A673 (cell line): ENCODE results near the gene GDF15.

ENCODE experiments used
- CTCF ChIP-seq: fragments of 300-800, 200-600 bp; sonication (generic); conservative IDR thresholded peaks from 2 replicates; pipeline ENCODE4 v1.5.1; 2017; ENCODE audit warnings: low read depth, mild to moderate bottlenecking, antibody characterized with exemption, low read length, moderate library complexity, mixed read lengths
- EZH2 ChIP-seq: fragments of 200-600 bp; sonication (generic); IDR thresholded peaks from 2 replicates; pipeline ENCODE4 v1.6.1; 2017; ENCODE audit warnings: borderline replicate concordance, low read depth, mild to moderate bottlenecking, mixed read lengths, antibody characterized with exemption, low read length; ENCODE audit not compliant: poor library complexity, severe bottlenecking

DNA sequence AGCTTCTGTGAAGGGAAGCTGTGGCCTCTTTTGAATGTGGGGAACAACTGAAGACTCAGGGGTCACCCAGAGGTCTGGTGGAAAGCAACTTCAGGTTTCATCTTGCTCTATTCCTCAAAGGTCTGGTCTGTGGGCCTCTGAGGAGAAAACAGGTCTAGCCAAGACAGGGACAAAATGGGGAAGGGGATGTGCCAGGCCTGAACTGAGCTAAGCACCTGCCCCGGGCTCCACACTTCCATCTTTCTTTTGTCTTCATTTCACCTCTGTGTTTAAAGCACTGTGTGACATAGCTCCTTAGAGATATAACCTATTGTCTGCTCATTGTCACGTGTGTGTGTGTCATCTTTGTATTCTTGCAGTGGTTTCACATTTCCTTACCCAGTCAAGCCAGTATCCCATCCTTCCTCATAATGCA lies 19.9 kb upstream of the GDF15 start:
- TF ChIP-seq EZH2 (no peak), CTCF (no peak)
